Hepatocyte (in vitro differentiated cells): Measurements from ENCODE around the gene ROR1. TPM values are rescaled to one million over a fixed set of nuclear protein-coding genes. Genes with fewer than 3 reads are reported as not detected.

Experiments used
- DNase-seq: peaks from one replicate; pipeline ENCODE4 v3.0.0-alpha.2; 2016; ENCODE audit warnings: low spot score
- H2AFZ ChIP-seq: fragments of 200-600 bp; sonication (generic); 2 replicates; pipeline ENCODE4 v1.6.0; 2016; ENCODE audit warnings: antibody characterized with exemption, mild to moderate bottlenecking
- H3K27ac ChIP-seq: fragments of 200-600 bp; sonication (generic); 2 replicates; pipeline ENCODE4 v1.5.1; 2016; ENCODE audit warnings: mild to moderate bottlenecking
- H3K27me3 ChIP-seq: fragments of 200-600 bp; sonication (generic); 2 replicates; pipeline ENCODE4 v1.6.1; 2016
- H3K36me3 ChIP-seq: fragments of 200-600 bp; sonication (generic); replicated peaks from 2 replicates; pipeline ENCODE4 v1.5.1; 2016; ENCODE audit warnings: low read depth; ENCODE audit not compliant: insufficient read depth
- H3K4me1 ChIP-seq: fragments of 200-600 bp; sonication (generic); 2 replicates; pipeline ENCODE4 v1.5.1; 2016; ENCODE audit warnings: mild to moderate bottlenecking, moderate library complexity; ENCODE audit not compliant: insufficient read depth
- H3K4me2 ChIP-seq: fragments of 200-600 bp; sonication (generic); 2 replicates; pipeline ENCODE4 v1.6.0; 2016
- H3K4me3 ChIP-seq: fragments of 200-600 bp; sonication (generic); 2 replicates; pipeline ENCODE4 v1.5.1; 2016; ENCODE audit warnings: mild to moderate bottlenecking
- H3K79me2 ChIP-seq: fragments of 200-600 bp; sonication (generic); 2 replicates; pipeline ENCODE4 v1.6.0; 2017; ENCODE audit warnings: mild to moderate bottlenecking
- H3K9me2 ChIP-seq: fragments of 200-600 bp; sonication (generic); replicated peaks from 2 replicates; pipeline ENCODE4 v1.6.0; 2017; ENCODE audit warnings: mild to moderate bottlenecking; ENCODE audit not compliant: insufficient read depth
- H3K9me3 ChIP-seq: fragments of 200-600 bp; sonication (generic); 2 replicates; pipeline ENCODE4 v1.5.1; 2016; ENCODE audit warnings: low read depth, mild to moderate bottlenecking
- H4K20me1 ChIP-seq: fragments of 200-600 bp; sonication (generic); 2 replicates; pipeline ENCODE4 v1.6.0; 2016; ENCODE audit warnings: mild to moderate bottlenecking; ENCODE audit not compliant: insufficient read depth, poor library complexity, severe bottlenecking
- EZH2 ChIP-seq: fragments of 200-600 bp; sonication (generic); IDR thresholded peaks from 2 replicates; pipeline ENCODE4 v1.6.1; 2016; ENCODE audit warnings: antibody characterized with exemption, mild to moderate bottlenecking, borderline replicate concordance
- EZH2phosphoT487 ChIP-seq: fragments of 200-600 bp; sonication (generic); IDR thresholded peaks from one replicate; pipeline ENCODE4 v1.6.1; 2018; ENCODE audit warnings: antibody characterized with exemption, mild to moderate bottlenecking, low read depth, moderate library complexity; ENCODE audit not compliant: unreplicated experiment, severe bottlenecking
- WGBS: methylation state at CpG from one replicate; pipeline ENCODE4 v1.1.6; 2016; ENCODE audit warnings: low lambda C conversion rate; ENCODE audit errors: missing lambda C conversion rate; 5-methylcytosine and 5-hydroxymethylcytosine counted together
- polyA plus RNA-seq: library from polyadenylated mRNA; unstranded; fragments of >200 nt; fragmentation: Nextera tagmentation; extraction: Ambion mirVana; gene quantifications from 2 replicates; pipeline ENCODE4 v1.2.1, GENCODE V29; 2016
- total RNA-seq: library from RNA; depleted of rRNA; stranded (reverse); fragments of >200 nt; gene quantifications from 2 replicates; pipeline ENCODE4 v1.2.3, GENCODE V29; 2014
- TF ChIP-seq, protein P1 (sequence below): fragments of 200-600 bp; sonication (generic); IDR thresholded peaks from 2 replicates; pipeline ENCODE4 v1.5.1; 2016; ENCODE audit warnings: antibody characterized with exemption, mild to moderate bottlenecking; ENCODE audit not compliant: poor library complexity

ROR1 gene
- total and polyA plus RNA-seq, 2 experiments from 2014 or later = 16.4 to 27.7 TPM

DNA sequence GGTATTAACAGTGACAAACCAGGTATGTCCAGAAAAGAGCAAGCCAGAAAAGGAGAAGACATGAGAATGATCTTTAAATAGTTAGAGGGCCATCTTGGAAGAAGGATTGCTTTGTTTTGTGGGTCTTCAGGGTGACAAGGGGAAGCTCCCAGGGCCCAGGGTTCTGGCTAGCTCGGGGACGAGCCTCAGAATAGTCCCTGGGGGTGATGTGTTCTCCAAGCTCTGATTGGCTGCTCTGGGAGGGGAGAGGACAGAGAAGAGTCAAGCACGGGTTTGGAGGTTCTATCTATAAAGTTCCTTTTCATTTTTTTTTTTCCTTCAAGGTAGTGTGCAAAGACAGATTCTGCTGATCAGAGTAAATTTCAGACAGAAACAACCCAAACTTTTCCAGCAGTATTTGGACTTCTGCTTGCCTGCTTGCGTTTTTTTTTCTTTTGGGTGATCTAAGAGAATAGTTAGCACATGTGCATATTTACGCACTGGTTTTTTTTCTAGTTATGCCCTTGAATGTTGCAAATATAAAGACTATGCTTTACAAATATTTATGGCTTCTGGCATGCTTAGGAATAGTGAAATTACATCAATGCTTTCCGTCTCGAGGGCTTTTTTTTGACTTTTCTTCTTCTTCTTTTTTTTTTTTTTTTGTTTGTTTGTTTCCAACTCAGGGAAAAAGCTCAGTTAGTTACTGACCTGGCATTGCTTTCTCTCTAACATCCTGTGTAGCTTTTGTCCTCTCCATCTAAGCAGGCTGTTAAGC is 59.7 kb downstream of the ROR1 start:
- Histone ChIP-seq H3K27me3 (no peaks in the 10 kb centered on the region), H4K20me1 (peaks cover 7% of the 10 kb centered on the region), H3K4me1 (peaks cover 10% of the 10 kb centered on the region), H3K9me2 (no peaks in the 10 kb centered on the region), H3K36me3 (no peaks in the 10 kb centered on the region), H3K79me2 (peaks cover 70% of the 10 kb centered on the region), H3K9me3 (no peaks in the 10 kb centered on the region), H3K4me3 (no peak overlapping the region), H2AFZ (no peak overlapping the region), H3K4me2 (no peak overlapping the region), H3K27ac (no peak overlapping the region)
- no peak for TF ChIP-seq EZH2phosphoT487
- TF ChIP-seq, protein P1, sequence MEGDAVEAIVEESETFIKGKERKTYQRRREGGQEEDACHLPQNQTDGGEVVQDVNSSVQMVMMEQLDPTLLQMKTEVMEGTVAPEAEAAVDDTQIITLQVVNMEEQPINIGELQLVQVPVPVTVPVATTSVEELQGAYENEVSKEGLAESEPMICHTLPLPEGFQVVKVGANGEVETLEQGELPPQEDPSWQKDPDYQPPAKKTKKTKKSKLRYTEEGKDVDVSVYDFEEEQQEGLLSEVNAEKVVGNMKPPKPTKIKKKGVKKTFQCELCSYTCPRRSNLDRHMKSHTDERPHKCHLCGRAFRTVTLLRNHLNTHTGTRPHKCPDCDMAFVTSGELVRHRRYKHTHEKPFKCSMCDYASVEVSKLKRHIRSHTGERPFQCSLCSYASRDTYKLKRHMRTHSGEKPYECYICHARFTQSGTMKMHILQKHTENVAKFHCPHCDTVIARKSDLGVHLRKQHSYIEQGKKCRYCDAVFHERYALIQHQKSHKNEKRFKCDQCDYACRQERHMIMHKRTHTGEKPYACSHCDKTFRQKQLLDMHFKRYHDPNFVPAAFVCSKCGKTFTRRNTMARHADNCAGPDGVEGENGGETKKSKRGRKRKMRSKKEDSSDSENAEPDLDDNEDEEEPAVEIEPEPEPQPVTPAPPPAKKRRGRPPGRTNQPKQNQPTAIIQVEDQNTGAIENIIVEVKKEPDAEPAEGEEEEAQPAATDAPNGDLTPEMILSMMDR = no peak
- no peak for TF ChIP-seq EZH2
- DNase-seq = no peak
- WGBS = 62% methylated on average over 7 of the region's 7 CpGs

DNA sequence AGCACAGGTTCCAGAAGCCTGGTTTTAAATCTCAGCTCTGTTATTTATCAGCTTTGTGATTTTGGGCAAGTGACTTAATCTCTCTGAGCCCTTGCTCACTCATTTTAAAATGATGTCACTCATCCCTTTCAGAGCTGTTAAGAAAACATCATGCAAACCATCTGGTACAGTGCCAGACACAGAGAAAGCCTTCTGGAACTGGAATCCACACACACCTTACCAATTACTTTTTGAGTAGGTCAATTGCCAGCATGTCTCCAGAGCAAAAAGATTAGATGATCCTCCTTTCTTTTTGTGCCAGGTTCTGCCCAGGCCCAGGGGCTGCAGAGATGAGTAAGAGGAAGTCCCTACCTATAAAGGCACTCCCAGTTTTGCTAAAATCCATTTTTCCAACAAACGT is 61.3 kb downstream of the ROR1 start:
- H3K9me2 ChIP-seq = no peaks in the 10 kb centered on the region
- no peak for TF ChIP-seq EZH2phosphoT487
- TF ChIP-seq, protein P1 = no peak
- TF ChIP-seq EZH2 = no peak

DNA sequence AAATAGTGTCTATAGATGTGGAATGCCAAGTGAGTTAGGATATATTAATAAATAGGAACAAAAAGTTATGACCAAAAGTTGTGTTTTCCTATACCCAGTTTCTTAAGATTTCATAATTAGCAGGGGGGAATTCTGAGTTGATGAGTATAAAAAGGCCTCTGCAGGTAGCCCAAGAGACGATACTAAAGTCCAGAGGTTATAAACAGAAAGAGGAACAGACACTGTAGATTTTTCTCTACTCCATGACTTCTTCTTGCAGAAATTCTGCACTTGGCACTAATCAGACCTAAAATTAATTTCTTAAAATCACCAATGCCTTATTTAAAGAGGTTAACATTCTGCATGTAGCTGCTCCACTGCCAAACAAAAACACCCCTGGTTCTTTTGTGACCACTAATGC is 62.6 kb downstream of the ROR1 start:
- H2AFZ ChIP-seq = no peak overlapping the region
- no peaks in the 10 kb centered on the region for H3K27me3 ChIP-seq
- TF ChIP-seq, protein P1 = no peak
- no peak for TF ChIP-seq EZH2
- TF ChIP-seq EZH2phosphoT487 = no peak
- 67% methylated on average over 1 of the region's 1 CpG for WGBS
- H3K9me3 ChIP-seq = no peaks in the 10 kb centered on the region
- peaks cover 8% of the 10 kb centered on the region for H3K4me1 ChIP-seq
- H3K27ac ChIP-seq = no peak overlapping the region
- peaks cover 77% of the 10 kb centered on the region for H3K79me2 ChIP-seq
- no peak for DNase-seq
- H3K36me3 ChIP-seq = no peaks in the 10 kb centered on the region
- H4K20me1 ChIP-seq = no peaks in the 10 kb centered on the region
- no peak overlapping the region for H3K4me3 ChIP-seq
- no peaks in the 10 kb centered on the region for H3K9me2 ChIP-seq
- H3K4me2 ChIP-seq = no peak overlapping the region

More for the DNA sequence above, 61.3 kb downstream of the ROR1 start:
- Histone ChIP-seq H3K27ac (no peak overlapping the region), H2AFZ (no peak overlapping the region), H3K79me2 (peaks cover 71% of the 10 kb centered on the region), H3K4me1 (peaks cover 10% of the 10 kb centered on the region), H3K27me3 (no peaks in the 10 kb centered on the region), H4K20me1 (no peaks in the 10 kb centered on the region), H3K9me3 (no peaks in the 10 kb centered on the region), H3K36me3 (no peaks in the 10 kb centered on the region), H3K4me3 (no peak overlapping the region), H3K4me2 (no peak overlapping the region)
- no peak for DNase-seq
- 74% methylated on average over 1 of the region's 1 CpG for WGBS
